Measurements from ENCODE around the gene SBF2.
A peak's percentile ranks its signal among the peaks of the same experiment; 100 is the strongest.
"Not testable (repeated sequence)": the region's sequence is repeated elsewhere in the genome, so short reads cannot be mapped to it uniquely, and the experiment has no call there.

The SBF2 gene

GRCh38 chr11:10117709-10118351, 176.2 kb downstream of the SBF2 start:
- no peak for DNase-seq (ENCODE audit: low read depth in 2 of 2)

GRCh38 chr11:10116588-10116987, 177.4 kb downstream of the SBF2 start:
- no peak for DNase-seq (ENCODE audit: low read depth in 2 of 2)

GRCh38 chr11:10114593-10115404, 179.2 kb downstream of the SBF2 start:
- DNase-seq (ENCODE audit: low read depth in 2 of 2), result no peak

GRCh38 chr11:10113852-10114251, 180.2 kb downstream of the SBF2 start:
- DNase-seq (ENCODE audit: low read depth in 2 of 2), result no peak

- no peak for DNase-seq (ENCODE audit: low read depth in 2 of 2)
Measured at GRCh38 chr11:10109806-10110205, 184.2 kb downstream of the SBF2 start.

GRCh38 chr11:10108915-10109680, 184.9 kb downstream of the SBF2 start:
- no peak for DNase-seq (ENCODE audit: low read depth in 2 of 2)

GRCh38 chr11:10107497-10107896, 186.5 kb downstream of the SBF2 start:
- no peak for DNase-seq (ENCODE audit: low read depth in 2 of 2)

- DNase-seq (ENCODE audit: low read depth in 2 of 2), result no peak
Measured at GRCh38 chr11:10097615-10098014, 196.4 kb downstream of the SBF2 start.

- no peak for DNase-seq (ENCODE audit: low read depth in 2 of 2)
Measured at GRCh38 chr11:10096987-10097386, 197.0 kb downstream of the SBF2 start.

- no peak for DNase-seq (ENCODE audit: low read depth in 2 of 2)
Measured at GRCh38 chr11:10095412-10096208, 198.4 kb downstream of the SBF2 start.

GRCh38 chr11:10092426-10092825, 201.6 kb downstream of the SBF2 start:
- DNase-seq (ENCODE audit: low read depth in 2 of 2), result no peak

- no peak for DNase-seq (ENCODE audit: low read depth in 2 of 2)
Measured at GRCh38 chr11:10091314-10092045, 202.5 kb downstream of the SBF2 start.

- not testable (repeated sequence) for DNase-seq (ENCODE audit: low read depth in 2 of 2)
Measured at GRCh38 chr11:10087923-10088225, 206.1 kb downstream of the SBF2 start.

- DNase-seq (ENCODE audit: low read depth in 2 of 2), result no peak
Measured at GRCh38 chr11:10087186-10087922, 206.7 kb downstream of the SBF2 start.

GRCh38 chr11:10080138-10080537, 213.9 kb downstream of the SBF2 start:
- DNase-seq (ENCODE audit: low read depth in 2 of 2), result no peak

- DNase-seq (ENCODE audit: low read depth in 2 of 2), result peak; percentile 5 to 15
Measured at GRCh38 chr11:10076458-10077141, 217.4 kb downstream of the SBF2 start.

GRCh38 chr11:10075141-10075540, 218.9 kb downstream of the SBF2 start:
- DNase-seq (ENCODE audit: low read depth in 2 of 2), result no peak

GRCh38 chr11:10072841-10073240, 221.2 kb downstream of the SBF2 start:
- DNase-seq (ENCODE audit: low read depth in 2 of 2), result no peak

- DNase-seq (ENCODE audit: low read depth in 2 of 2), result no peak
Measured at GRCh38 chr11:10072142-10072541, 221.9 kb downstream of the SBF2 start.

All from stimulated activated CD4-positive, alpha-beta T cell treated with anti-CD3 and anti-CD28 coated beads, Interleukin-15, amount 100 ng/mL, for 48 hours (primary cell).